CD4-positive, alpha-beta T cell treated with Interleukin-6 for 4 hours (primary cell): Measurements from ENCODE around the gene MAP2K7.
"Not testable (repeated sequence)": the region's sequence is repeated elsewhere in the genome, so short reads cannot be mapped to it uniquely, and the experiment has no call there.

Experiments
- DNase-seq: peaks from one replicate; pipeline ENCODE4 v3.0.0-alpha.2; 2020; ENCODE audit warnings: mixed read lengths

Gene MAP2K7

DNA sequence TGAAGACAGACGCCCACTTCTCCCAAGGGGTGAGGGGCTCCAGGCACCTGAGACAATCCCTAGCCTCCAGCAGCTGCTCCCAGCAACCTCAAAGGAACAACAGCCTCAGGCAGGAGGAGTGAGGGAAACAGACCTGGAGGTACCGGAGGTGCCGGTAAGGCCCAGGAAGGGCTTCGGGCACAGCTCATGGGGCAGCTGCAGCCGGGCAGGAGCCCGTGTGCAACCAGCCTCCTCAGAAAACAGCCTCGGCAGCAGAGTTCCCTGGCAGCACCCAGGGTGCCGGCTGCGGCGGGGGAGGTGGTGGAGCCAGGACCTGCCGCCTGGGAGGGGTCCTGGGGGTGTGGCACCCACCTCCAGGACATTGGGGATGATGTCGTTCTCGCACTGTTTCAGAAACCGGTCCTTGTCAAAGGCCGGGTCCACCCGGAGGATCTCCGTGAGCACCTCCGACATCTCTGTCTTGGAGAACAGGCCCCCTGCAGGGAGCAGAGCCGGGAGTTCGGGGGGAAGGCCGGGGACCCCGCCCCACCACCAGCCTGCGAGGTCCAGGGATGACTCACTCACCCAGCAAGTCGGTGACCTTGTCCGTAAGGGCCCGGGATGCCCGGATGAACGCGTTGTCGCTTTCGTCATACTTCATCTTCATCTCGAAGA lies 28.7 kb downstream of the MAP2K7 start:
- no peak for DNase-seq

DNA sequence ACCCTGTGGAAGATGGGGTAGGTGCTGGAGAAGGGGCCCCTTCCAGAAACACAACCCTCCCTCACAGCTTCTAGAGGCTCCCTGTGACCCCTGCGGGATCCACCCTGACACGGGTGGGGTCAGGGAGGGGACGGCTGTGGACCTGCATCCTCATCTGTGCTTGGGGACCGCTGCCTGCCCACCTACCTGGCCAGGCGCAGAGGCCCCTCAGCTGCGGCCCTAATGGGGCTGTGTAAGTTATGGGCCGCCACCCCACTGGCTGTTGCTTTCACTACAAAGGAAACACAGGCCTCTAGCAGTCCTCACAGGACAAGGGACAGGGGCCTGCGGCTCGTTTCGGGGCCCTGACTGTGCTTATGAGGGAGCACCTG lies 29.2 kb downstream of the MAP2K7 start:
- DNase-seq = no peak

DNA sequence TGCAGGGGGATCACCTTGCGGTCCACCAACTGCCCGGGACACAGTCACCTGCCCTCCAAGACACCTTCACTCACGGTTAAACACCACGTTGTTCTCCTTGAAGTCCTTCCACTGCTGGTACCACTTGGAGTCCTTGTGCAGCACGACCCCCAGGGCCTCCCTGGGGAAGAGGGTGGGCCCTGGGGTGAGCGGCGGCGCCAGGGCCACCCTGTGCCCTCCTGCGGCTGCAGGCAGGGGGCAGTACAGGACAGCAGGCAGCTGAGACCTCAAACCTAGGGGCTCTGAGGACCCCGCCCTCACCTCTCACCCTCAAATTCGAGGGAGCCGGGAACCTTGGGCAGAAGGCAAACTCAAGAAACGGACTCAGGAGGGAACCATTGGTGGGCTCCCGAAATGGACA lies 29.7 kb downstream of the MAP2K7 start:
- no peak for DNase-seq

DNA sequence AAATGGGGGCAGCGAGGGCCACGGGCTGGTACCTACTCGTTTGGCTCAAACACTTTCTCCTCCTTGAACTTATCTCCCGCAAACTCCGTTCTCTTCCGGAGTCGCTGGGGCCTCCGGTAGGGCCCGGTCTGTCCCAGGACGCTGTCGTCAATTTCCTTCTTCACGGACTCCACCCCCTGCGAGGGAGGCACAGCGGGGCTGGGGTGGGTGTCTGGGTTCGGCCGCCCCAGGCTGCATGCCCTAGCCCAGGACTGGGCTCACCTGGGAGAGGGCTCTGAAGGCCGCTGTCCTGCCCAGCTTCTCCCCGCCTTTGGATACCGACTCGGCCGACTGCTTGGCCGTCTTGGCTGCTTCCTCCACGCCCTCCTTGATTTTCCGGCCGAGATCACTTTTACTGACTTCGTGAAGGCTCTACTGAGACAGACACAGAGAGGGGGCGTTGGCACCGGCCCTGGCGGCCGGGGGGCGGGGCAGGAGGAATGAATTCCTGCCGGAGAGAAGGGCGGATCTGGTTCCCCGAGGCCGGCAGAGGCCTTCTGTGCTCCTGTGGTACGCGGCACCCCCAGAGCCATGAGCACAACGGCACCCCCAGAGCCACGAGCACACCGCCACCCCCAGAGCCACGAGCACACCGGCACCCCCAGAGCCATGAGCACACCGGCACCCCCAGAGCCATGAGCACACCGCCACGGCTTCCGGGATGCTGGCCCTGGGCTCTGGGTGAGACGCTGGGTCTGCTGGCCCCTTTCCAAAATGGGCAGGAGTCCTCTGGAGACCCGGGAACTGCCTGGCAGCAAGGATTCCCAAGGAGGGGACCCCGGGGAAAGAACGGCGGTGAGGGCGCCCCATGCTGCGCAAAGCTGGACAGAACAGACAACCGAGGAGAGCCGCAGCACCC lies 30.4 kb downstream of the MAP2K7 start:
- no peak for DNase-seq

DNA sequence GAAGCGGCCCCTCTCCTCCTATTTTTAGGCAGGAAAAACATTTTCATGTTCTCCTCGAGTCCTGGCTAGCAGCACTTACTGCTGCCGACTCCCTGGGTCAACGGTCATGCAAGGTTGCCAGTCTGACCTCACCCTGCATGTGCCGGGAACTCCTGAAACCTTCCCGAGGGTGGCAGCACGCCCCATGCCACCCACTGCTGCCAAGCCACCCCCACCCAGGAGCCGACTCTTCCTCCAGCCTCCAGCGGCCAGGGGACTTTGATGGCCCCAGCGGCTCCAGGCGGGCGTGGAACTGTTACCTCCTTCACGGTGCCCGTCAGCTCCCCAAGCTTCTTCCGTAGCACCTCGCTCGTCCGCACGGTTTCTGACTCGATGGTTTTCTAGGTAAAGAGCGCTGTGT lies 31.1 kb downstream of the MAP2K7 start:
- no peak for DNase-seq

DNA sequence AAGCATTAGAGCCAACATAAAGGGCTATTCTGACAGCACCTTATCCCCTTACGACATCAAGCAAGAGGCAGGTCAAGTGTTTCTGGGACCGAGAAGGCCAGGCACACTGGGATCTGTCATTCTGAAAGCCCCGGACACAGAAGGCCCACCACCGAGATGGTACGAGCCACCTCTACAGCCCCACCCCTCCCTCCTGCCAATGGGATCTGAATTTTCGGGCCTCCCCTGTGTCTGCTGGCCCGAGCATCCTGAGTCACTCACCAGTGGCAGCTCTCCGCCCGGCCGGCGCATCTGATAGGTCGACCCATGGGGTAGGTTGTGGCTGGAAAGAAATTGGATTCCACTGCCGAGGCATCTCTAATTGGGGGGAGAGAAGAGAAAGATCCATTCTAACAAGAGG lies 37.2 kb downstream of the MAP2K7 start:
- DNase-seq = no peak

DNA sequence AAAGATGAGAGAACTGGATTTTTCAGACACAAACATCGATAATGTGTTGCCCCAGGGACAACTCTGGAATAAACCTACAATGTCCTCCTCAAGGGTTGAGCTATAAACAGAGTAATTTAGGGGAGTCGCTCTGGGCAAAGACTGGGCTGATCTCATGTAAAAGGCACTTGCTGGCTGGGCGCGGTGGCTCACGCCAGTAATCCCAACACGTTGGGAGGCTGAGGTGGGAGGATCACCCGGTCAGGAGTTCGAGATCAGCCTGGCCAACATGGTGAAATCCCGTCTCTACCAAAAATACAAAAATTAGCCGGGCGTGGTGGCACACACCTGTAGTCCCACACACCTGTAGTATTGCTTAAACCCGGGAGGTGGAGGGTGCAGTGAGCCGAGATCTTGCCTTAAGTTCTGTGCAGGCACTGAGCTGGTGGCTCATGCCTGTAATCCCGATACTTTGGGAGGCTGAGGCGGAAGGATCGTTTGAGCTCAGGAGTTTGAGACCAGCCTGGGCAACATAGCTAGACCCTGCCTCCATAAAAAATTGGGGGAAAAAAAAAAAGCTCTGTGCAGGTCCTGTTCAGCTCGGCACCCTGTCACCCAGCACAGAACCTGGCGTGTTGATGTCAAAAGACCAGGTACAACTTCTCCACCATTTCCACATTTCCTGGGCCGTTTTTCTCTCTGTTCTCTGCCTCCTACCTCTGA lies 38.4 kb downstream of the MAP2K7 start:
- DNase-seq = no peak

DNA sequence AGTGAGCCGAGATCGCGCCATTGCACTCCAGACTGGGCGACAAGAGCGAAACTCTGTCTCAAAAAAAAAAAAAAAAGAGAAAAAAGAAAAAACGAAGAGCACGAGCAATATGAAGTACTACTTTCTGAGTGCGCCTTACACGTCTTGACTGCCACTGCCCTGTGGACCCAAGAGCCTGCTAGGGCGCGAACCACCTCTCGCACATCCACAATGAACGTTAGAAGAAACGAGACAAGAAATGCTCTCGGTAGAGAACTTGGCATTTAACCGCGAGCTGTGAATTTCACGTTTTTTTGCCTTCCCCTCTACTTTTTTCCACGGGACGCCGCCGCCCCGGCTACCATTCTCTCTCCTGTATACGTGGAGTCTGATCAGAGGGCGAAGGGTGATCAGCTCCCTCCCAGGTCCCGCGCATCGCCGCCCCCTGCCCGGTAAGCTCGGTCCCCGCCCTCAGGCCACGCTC lies 39.3 kb downstream of the MAP2K7 start:
- DNase-seq = no peak

DNA sequence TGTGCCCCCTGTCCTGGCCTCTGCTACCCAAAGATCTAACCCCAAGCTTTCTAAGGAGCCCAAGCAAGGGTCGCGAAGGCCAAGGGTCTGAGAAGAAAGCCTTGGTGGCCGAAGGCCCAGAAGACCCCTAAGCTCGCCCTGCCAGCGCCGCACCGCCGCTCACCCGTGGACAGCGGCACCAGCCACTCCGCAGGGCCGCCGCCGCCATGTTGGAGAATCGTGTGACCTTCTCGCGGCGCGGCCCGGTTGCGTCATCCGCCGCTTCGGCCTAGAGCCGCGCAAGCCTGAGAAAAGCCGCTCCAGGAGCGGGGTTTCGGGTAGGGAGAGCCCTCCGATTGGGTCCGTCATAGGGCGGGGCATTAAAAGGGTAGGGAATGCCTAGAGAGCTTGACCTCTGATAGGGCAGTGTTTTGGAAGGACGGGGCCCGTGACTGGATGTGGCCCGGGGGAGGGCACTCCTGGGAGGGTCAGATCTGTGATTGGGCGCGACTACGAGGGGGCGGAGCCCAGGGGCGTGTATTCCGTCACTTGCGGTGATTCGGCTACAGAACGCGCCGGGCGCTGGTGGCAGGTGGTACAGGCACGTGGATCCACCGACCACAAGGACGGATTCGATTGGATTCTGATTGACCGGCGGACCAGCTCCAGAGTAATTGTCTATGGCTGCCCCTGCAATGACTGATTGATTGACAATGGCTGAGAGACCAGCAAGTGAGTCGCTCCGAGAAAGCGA lies 39.9 kb downstream of the MAP2K7 start, which contains the start of gene TIMM44:
TSS of gene TIMM44 (minus strand) at position 223 of the 733 bp plus-strand sequence. CDS start at position 208, 15 bp downstream.
- peak; percentile 99 for DNase-seq

DNA sequence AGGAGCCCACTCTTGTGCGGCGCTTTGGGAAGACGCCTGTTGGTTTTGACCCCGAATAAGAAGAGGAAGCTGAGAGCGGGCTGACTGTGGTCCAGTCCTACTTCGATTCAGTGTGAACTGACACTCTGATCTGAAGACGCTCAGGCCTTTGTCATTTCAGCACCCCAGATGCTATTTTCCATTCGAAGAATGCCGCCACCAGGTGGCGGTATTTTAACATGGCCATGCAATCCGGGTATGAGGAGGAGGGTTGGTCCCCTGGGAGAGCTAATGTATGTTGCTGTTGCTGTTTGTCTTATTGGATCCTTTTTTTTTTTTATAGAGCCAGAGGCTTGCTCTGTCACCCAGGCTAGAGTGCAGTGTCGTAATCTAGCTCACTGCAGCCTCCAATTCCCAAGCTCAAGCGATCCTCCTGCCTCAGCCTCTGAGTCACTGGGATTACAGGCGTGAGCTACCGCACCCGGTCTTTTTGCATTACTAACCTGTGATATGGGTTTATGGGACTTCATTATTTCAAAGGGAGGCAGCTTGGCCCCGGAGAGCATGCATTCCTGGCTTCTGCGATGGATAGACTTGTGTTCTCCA lies 40.6 kb downstream of the MAP2K7 start:
- DNase-seq = peak; percentile 91

DNA sequence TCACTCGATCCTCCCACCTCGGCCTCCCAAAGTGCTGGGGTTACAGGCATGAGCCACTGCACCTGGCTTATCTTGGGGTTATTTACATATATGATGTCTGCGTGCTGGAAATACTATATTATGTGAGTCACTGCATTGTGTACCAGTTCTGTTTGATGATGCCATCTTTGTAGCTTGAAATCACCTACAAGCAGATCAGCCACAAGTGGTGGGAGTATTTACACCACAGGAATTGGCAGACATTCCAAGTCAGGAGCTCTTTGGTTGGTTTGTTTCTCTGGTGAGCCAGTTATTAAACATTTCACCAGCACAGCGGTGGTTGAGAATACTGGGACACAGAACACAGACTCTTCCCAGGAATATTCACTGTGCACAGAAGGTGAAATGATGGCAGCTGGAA lies 44.3 kb downstream of the MAP2K7 start:
- no peak for DNase-seq

DNA sequence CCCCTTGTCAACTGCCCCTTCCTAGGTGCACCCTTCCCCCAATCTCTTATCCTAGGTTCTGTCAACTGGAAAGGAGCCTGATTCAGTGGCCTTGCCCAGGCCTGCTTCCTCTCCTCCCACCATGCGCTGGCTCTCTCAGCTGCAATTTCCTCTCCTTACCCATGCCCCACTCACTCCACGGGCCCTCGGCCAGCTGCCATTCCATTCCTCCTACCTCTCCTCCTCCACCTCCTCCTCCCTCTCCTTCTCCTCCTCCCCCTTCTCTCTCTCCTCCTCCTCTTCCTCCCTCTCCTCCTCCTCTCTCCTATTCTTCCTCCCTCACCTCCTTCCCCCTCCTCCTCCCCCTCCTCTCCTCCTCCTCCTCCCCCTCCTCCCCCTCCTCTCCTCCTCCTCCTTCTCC lies 49.4 kb downstream of the MAP2K7 start:
- no peak for DNase-seq

DNA sequence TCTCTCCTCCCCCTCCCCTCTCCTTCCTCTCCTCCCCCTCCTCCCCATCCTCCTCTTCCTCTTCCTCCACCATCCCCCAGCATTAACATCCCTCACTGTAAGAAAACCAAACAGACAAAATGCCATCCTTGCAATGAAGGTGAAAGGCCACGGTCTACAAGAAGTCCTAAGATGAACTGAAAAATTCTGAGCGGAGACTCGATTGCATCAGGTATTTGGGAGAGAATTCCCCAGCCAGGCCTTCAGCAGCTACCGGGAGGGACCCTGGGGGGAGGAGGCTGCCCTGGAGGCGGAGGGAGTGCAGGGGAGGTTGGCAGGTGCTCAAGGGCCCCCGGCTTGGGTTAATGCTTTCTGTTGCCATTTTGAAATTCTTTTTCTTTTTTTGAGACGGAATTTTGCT lies 49.9 kb downstream of the MAP2K7 start:
- no peak for DNase-seq

DNA sequence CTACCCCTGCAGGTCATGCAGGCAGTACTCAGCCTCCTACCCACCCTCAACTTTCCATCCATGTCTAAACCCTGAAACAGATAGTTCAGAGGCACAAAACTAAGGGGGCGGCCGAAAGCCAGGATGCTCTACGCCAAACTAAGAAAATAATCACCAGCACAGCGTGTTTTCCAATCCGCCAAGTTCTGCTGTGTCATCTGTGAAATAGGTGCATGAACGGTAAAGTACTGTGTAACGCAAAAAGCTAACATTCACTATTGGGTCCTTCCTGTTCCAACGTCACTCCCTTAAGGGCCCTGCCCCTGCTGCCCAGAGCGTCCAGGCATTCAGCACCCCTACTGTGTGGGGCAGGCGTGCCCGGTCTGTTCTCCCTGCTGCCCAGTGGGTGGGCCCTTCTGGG lies 52.0 kb downstream of the MAP2K7 start:
- DNase-seq = no peak

DNA sequence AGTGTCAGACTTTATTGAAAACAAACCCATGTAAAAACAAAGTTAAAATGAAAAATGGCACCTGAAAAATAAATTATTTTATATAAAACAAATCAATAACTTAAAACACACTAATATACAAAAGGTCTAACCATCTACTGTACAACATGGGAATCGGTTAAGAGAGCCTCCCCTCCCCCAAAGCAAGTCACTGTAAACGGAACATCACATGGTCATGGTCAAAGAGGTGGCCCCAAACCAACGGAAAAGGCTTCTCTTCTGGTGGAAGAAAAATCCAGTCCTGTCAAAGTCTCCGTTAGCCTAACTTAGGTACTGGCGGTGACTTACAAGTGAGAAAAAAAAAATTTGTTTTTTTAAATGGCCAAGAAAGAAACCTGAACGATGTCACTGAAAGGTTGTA lies 55.5 kb downstream of the MAP2K7 start:
- no peak for DNase-seq

DNA sequence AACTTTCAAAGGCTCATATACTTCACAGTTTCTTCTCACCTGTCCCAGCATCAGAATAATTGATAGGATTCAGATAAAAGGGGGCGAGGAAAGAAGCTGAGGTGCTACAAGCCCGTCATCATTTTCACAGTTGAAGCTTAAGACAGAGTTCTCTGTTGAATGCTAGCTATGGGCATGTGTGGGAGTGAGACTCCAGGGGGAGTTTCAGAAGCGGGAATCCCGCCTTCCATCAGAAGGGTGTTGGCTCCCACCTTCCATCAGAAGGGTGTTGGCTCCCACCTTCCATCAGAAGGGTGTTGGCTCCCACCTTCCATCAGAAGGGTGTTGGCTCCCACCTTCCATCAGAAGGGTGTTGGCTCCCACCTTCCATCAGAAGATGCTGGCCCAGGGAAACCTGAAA lies 57.4 kb downstream of the MAP2K7 start:
- DNase-seq = not testable (repeated sequence)

DNA sequence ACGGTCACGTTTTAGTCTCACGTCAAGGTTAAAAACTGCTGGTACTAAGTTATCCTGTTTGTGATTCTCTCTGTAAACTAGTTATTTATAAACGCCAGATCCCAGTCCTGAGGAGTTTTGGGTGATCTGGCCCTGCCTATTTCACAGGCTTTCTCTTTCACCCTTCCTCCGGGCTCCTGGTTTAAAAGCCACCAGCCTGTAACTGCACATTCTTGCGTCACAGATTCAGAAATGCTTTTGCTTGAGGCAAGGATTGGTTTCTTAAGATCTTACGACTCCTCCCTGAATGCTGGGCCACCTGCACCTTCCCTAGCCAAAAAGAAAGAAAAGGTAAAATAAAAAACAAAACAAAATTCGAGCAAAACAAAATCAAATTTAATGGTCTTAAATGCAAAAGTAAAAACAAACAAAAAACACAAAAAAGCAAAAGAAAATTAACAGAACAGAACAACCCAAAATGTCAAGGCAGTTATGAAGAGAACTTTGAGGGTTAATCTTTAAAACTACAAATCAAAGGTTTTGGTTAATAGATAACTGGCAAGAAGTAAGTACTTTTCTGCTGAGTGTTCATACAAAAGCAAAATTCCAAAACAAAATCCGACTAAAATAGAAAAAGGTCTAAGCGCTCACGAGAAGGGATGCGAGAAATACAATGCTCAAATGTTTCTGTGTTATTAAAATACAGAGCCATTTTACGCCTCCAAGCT lies 58.4 kb downstream of the MAP2K7 start:
- no peak for DNase-seq

DNA sequence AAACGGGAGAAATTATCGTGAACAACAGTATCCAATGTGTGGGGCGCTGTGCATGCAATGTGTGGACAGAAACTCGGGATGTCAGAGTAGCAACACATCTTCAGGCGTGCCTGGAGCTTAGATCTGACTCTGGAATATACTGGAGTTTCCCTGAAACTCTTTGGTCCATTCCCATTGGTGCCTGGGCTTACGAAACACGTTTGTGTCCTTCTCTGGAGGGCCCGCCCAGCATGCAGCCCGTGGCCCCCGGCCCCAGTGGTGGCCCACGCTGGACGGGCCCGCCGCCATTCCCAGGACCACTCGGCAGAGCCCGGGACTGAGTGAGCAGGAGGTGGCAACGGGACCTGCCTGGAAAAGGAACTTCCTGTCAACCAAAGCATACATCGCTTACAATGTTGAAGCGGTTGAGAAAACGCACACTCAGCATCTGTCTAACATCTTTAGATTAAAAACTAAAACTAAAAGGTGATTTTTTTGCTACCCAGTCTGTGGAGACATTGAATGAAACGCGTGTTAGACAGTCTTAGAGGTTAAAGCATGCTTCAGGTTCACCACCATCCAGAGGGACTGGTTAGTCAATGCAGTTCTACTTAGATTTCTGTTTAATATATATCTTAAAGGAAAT lies 59.1 kb downstream of the MAP2K7 start:
- no peak for DNase-seq

DNA sequence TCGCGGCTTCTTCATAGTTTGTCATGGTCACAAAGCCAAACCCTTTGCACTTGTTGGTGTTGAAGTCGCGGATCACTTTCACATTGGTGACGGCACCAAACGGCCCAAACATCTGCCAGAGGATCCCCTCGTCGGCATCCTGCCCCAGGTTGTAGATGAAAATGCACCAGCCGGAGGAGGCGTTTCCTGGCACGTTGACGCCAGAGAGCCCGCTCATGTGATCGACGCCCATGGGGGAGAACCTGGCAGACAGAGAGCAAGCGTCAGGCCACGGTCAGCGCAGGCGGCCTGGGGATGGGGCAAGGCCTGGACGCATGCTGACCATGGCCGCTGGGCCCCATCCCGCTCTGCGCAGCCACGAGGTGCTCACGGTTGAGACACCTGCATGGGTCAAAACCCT lies 59.9 kb downstream of the MAP2K7 start:
- no peak for DNase-seq
